H54 (cell line): ENCODE results near the gene TPCN1.

ENCODE experiments used
- DNase-seq: peaks from one replicate; pipeline ENCODE4 v3.0.0; 2011; ENCODE audit warnings: low spot score, mixed read lengths; ENCODE audit not compliant: insufficient read length
- FAIRE-seq: peaks from 3 replicates; lab custom pipeline; 2011; peaks lifted over from hg19 to GRCh38; lab: Jason Lieb, UNC
- POLR2A ChIP-seq: IDR thresholded peaks from 2 replicates; pipeline ENCODE4 v1.6.1; 2011; ENCODE audit warnings: low read depth, mild to moderate bottlenecking, low read length

The TPCN1 gene

DNA sequence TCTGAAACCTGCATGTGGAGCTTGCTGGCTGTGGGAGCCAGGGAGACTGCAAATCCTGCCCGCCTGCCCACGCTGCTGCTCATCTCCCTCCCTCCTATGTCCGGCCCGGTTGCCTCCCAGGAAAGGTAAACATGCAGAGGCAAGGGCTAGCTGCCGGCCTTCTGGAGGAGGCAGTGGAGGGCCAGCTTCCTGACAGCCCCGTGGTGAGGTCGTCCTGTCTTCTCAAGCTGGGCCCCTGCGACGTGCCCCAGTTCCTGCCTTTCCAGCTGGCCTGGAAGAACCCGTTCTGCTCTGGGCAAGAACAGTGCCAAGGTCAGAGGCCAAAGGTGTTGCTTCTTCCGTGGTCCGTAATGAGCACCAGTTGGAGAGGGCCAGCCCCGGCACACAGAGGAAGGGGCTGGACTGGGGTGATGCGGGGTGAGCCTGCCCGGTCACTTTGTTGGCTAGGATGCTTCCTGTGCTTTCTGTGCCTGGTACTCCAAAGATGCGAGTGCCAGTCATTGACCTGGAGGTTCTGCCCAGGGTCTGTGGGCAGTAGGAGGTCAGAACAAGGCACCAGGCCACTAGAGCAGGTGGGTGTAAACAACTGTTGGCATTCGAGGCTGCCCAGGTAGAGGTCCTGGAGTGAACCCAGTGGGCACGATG is 25.3 kb downstream of the TPCN1 start:
- TF ChIP-seq POLR2A: no peak
- FAIRE-seq (no peak), DNase-seq (no peak)

DNA sequence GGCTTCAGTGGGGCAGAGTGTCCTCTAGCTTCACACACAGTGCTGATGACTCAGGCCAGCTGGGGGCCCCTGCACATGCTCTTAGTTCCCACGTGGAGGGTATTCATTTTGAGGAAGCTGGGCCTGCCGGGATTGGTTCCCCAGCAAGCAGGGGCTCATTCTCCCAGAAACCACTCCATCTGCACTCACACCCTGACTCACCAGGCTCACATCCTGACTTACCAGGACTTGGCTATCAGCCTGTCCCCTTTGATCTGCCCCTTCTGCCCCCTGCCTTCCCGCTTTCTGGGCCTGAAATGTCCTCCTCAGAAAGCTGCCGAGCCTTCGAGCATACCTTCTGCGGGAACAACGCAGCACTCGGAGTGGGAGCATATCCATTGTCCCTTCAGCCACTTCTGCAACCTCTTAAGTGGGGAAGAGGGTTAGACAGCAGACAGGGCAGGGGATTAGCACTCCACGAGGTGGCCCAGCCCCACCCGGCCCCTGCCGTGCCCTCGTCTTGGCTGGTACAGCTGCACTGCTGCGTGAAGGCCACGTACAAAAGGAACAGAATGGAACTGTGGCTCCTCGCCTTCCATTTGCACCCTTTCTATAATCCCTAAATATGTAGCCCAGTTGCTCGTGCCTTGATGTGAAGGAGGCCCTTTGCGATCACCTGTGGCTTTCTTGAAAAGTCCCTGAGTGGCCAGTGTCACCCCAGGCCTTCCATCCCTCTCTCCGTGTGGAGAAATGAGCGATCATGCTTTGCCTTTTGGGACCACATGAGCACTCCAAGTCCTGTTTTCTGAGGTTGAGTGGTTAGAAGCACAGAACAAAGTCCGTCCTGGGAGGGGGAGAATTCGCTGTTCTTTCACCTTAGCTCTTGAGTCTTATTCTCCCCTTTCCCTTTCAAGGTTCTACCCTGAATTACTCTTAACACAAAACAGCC is 26.1 kb downstream of the TPCN1 start:
- TF ChIP-seq POLR2A: no peak
- no peak for DNase-seq
- no peak for FAIRE-seq

DNA sequence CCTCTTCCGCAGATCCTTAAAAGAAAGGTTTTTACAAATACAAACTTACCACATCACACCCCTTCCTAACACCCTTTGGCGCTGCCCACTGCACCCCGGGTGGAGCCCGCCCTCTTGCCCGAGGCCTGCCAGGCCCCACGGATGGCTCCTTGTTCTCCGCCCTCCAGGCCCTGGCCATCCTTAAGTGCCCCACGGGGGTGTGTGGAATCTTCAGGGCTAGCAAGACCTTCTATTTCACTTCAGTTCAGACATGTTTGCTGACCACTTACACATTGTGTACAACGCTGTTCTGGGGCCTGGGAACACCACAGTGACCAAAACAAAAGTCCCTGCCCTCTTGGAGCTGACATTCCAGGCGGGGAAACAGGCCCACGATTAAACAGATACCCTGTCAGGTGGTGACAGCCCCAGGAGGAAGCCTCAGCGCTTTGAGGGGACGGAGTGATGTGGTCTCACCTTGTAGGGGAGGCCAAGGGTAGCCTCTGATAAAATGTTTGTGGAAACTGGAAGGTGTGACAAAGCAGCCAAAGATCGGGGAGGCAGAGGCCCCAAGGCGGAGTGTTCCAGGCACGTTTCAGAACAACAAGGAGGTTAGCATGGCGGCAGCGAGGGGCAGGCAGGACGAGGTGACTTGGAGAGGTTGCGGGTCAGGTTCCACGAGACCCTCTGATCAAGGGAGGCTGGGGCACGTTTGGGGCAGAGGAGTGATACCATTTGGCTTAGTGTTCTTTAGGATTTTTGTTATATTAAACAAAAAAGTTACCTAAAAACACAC is 27.0 kb downstream of the TPCN1 start:
- FAIRE-seq (no peak), DNase-seq (no peak)
- no peak for TF ChIP-seq POLR2A

- no peak for TF ChIP-seq POLR2A
- no peak for FAIRE-seq
- DNase-seq: no peak
These were observed 27.7 kb downstream of the TPCN1 start for GRCh38 chr12:113248842-113249435.

DNA sequence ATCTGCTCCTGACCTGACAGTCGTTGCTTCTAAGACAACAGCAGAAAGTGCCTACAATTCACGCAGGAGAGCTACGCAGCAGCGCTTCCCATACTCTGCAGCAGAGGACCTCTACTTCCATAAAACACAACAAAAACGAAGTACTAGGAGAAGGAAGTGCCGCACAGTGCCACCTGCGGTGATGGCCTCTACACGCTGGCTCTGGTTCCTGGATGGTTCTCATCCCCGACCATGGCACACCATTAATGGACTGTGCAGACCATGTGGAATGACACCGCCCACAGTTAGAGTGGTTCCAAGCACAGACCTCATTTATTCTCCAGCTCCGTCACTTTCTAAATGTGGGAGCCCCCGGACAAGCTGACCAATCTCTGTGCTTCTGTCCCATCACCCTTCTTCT is 28.3 kb downstream of the TPCN1 start:
- no peak for FAIRE-seq
- DNase-seq: no peak
- no peak for TF ChIP-seq POLR2A

DNA sequence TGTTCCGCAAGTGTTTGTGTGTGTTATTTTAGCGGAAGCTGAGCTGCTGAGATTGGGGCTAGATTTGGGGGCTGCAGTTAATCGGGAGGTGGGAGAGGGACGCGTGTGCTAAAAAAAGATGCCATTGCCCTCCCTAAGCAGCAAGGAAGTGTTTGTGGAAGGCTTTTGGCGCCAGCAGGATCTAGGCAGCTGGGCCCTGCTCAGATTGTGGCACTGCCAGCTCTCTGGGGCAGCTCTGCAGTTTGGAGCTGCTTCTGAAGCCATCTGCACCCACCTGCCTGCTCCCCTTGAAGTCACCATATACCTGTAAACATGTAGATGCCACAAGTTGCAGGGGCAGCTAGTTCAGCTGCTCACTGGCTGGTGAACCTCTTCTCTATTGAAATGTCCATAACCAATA is 28.8 kb downstream of the TPCN1 start:
- FAIRE-seq (no peak), DNase-seq (no peak)
- no peak for TF ChIP-seq POLR2A

DNA sequence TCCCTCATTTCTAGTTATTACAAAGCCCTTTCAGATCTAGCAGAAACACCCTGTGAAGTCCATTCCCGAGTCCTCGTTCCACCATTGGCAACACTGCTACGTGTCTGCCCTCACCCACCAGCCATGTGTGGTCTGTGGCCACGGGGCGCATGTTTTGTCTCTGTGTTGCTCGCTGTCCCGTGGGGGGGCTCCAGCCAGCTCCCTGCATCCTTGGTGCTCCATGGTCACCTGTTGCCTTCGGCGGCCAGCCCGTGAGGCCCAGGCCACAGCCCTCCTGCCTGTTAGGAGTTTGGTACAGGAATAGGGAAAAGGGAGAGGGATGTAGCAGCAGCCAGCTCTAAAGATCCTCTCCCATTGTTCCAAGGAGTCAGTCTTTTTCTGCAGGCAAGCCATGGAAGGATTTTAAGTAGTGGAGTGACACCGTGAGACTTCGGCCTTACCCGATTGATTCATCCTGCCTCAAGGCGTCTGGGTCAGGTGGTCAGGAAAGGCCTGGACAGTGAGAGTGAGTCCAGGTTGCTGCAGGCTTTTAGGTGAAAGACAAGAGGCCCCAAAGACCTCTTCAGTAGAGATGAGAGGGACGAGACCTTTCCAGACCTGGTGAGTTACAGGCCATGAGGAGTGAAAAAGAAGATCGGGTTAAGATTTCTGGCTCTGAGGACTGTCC is 30.3 kb downstream of the TPCN1 start:
- no peak for TF ChIP-seq POLR2A
- no peak for FAIRE-seq
- no peak for DNase-seq

DNA sequence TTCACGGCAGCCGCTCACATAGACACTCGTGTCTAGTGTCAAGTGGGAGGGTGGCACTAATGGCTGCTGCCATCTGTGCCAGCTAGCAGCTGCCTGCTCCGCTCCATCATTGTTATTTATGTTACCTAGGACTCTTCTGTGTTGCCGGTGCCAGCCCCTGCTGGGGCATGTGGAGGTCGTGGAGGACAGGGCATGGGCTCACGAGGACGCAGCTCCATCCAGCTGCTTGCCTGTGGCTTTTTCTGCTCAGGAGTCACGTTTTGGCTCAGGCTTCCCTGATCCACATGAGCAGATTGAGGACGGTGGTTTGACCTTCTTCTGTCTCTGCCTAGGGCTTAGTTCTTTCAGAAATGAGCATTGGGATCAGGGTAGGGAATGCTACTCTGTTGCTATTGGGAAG is 31.2 kb downstream of the TPCN1 start:
- FAIRE-seq (no peak), DNase-seq (no peak)
- no peak for TF ChIP-seq POLR2A

GRCh38 chr12:113253532-113254285 is 32.4 kb downstream of the TPCN1 start:
- DNase-seq (no peak), FAIRE-seq (no peak)
- TF ChIP-seq POLR2A: no peak

DNA sequence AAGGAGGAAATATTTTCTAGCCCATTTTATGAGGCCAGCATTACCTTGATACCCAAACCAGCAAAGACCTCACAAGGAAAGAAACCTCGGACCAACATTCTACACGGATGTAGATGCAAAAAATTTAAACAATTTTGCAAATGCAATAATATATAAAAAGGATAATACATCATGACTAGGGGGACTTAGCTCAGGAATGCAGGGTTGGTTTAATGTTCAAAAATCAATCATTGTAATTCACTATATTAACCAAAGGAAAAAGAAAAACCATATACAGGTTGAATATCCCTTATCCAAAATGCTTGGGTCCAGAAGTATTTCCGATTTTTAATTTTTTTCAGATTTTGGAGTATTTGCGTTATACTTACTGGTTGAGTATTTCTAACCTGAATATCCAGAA is 33.0 kb downstream of the TPCN1 start:
- DNase-seq (no peak), FAIRE-seq (no peak)
- no peak for TF ChIP-seq POLR2A

GRCh38 chr12:113257564-113257963 is 36.3 kb downstream of the TPCN1 start:
- FAIRE-seq: no peak
- no peak for DNase-seq
- TF ChIP-seq POLR2A: no peak

DNA sequence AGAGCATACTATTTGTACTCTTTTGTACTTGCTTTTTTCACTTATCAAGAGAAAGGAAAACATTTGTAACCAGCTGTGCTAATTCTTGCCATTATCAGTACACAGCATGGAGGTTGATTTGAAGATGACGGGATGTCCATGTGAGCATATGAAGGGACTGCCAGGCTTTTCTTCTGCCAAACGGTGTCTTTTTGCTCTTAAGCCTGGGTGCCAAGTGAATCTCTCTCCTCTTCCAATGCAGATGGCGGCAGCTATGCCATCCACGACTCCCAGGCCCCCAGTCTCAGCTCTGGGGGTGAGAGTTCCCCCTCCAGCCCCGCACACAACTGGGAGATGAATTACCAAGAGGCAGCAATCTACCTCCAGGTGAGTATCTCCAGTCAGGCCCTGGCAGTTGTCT is 38.9 kb downstream of the TPCN1 start:
- FAIRE-seq (no peak), DNase-seq (no peak)
- no peak for TF ChIP-seq POLR2A
